ENCODE data around the gene SPRN. TPM values are rescaled to one million over a fixed set of nuclear protein-coding genes. Genes with fewer than 3 reads are reported as not detected.
A peak's percentile ranks its signal among the peaks of the same experiment; 100 is the strongest.

SPRN gene
- total and polyA plus RNA-seq, 11 donors: 0.04 to 0.25 (median 0.11) TPM; not detected in 6

GRCh38 chr10:133391249-133391635 is 33.2 kb downstream of the SPRN start:
- Histone ChIP-seq H3K27ac (no peak overlapping the region), H3K36me3 (peaks cover 0 to 8% (median 6%) of the 10 kb centered on the region in 9 donors), H3K9me3 (no peaks in the 10 kb centered on the region), H3K4me1 (peaks cover 3 to 51% (median 10%) of the 10 kb centered on the region in 12 donors), H3K4me3 (no peak overlapping the region), H3K27me3 (no peaks in the 10 kb centered on the region)
- ATAC-seq (no peak), DNase-seq (no peak)
- TF ChIP-seq CTCF (IDR thresholded peaks at IDR 0.05) (no peak), POLR2A (IDR thresholded peaks at IDR 0.05) (no peak)
- WGBS, 4 donors: 91 to 97% (median 94%) methylated on average over 10 to 12 of the region's 12 CpGs
- intact Hi-C loops (cut with DNase I): loop anchor here in 1 of 10 donors (5.0 kb wide), 1 partner anchor 84 kb away; the partner anchor contains the start of genes TUBGCP2 and ZNF511

- Histone ChIP-seq H3K27ac (peak overlapping the region in 1 of 12 donors; percentile 50), H3K36me3 (peaks cover 0 to 3% (median under 1%) of the 10 kb centered on the region in 9 donors), H3K4me3 (no peak overlapping the region), H3K27me3 (no peaks in the 10 kb centered on the region), H3K9me3 (no peaks in the 10 kb centered on the region), H3K4me1 (peaks cover 3 to 49% (median 9%) of the 10 kb centered on the region in 12 donors)
- intact Hi-C loops (cut with DNase I): loop anchor here in 1 of 10 donors (5.0 kb wide), 1 partner anchor 83 kb away; the partner anchor contains the start of genes TUBGCP2 and ZNF511
- ATAC-seq: no peak
- TF ChIP-seq CTCF (IDR thresholded peaks at IDR 0.05) (no peak), POLR2A (IDR thresholded peaks at IDR 0.05) (no peak)
- 90 to 93% (median 91%) methylated on average over 19 of the region's 19 CpGs for WGBS, 4 donors
- DNase-seq: no peak
Measured at GRCh38 chr10:133390597-133391248, 33.7 kb downstream of the SPRN start.

- H3K4me3 ChIP-seq: peak overlapping the region in 5 of 12 donors; percentile 4 to 50 (median 18)
- WGBS, 4 donors: 69 to 74% (median 71%) methylated on average over 35 to 39 of the region's 39 CpGs
Measured at GRCh38 chr10:133388973-133389818, 35.2 kb downstream of the SPRN start.

More at GRCh38 chr10:133388973-133389818, 35.2 kb downstream of the SPRN start:
- no peaks in the 10 kb centered on the region for H3K9me3 ChIP-seq
- no peaks in the 10 kb centered on the region for H3K27me3 ChIP-seq
- H3K4me1 ChIP-seq: peaks cover 0 to 37% (median 1%) of the 10 kb centered on the region in 12 donors
- DNase-seq: peak in 1 of 5 donors; percentile 18
- H3K36me3 ChIP-seq: peaks cover 0 to 3% (median under 1%) of the 10 kb centered on the region in 9 donors
- H3K27ac ChIP-seq: peak overlapping the region in 10 of 12 donors; percentile 29 to 90 (median 54)
- ATAC-seq: no peak
- intact Hi-C loops (cut with DNase I): no loop called here
- no peak for TF ChIP-seq POLR2A (IDR thresholded peaks at IDR 0.05)
- no peak for TF ChIP-seq CTCF (IDR thresholded peaks at IDR 0.05)

Data from heart left ventricle (tissue), 16 donors.